GM18507 (cell line): Measurements from ENCODE around the gene ZDBF2.
"Not testable (repeated sequence)": the region's sequence is repeated elsewhere in the genome, so short reads cannot be mapped to it uniquely, and the experiment has no call there.

Experiments
- DNase-seq: peaks from one replicate; pipeline ENCODE4 v3.0.0; 2011; ENCODE audit warnings: low read depth; ENCODE audit not compliant: insufficient read length; ENCODE audit errors: extremely low spot score
- FAIRE-seq: peaks from 2 replicates; lab custom pipeline; 2011; peaks lifted over from hg19 to GRCh38; lab: Jason Lieb, UNC

The ZDBF2 gene

DNA sequence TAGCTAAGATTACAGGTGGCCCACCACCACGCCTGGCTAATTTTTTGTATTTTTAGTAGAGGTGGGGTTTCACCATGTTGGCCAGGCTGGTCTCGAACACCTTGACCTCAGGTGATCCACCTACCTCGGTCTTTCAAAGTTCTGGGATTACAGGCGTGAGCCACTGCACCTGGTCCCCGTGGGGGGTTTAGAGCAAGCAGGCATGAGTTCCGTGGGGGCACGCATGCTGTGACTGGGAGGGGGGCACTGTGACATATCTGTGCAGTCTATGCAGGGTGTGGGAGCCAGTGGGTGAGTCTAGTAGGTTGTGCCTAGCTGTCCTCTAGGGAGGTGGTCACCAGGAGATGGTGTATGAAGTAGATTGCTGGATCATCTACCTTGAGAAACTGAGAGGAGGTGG is 16.6 kb upstream of the ZDBF2 start:
- FAIRE-seq (no peak), DNase-seq (no peak)

DNA sequence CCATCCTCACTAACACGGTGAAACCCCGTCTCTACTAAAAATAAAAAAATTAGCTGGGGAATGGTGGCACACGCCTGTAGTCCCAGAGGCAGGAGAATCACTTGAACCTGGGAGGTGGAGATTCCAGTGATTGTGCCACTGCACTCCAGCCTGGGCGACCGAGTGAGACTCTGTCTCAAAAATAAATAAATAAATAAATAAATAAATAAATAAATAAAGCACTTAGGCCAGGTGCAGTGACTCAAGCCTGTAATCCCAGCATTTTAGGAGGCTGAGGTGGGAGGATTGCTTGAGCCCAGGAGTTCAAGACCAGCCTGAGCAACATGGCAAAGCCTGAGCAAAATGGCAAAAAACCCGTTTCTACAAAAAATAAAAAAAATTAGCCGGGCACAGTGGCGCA is 15.8 kb upstream of the ZDBF2 start:
- FAIRE-seq, DNase-seq: not testable (repeated sequence)

DNA sequence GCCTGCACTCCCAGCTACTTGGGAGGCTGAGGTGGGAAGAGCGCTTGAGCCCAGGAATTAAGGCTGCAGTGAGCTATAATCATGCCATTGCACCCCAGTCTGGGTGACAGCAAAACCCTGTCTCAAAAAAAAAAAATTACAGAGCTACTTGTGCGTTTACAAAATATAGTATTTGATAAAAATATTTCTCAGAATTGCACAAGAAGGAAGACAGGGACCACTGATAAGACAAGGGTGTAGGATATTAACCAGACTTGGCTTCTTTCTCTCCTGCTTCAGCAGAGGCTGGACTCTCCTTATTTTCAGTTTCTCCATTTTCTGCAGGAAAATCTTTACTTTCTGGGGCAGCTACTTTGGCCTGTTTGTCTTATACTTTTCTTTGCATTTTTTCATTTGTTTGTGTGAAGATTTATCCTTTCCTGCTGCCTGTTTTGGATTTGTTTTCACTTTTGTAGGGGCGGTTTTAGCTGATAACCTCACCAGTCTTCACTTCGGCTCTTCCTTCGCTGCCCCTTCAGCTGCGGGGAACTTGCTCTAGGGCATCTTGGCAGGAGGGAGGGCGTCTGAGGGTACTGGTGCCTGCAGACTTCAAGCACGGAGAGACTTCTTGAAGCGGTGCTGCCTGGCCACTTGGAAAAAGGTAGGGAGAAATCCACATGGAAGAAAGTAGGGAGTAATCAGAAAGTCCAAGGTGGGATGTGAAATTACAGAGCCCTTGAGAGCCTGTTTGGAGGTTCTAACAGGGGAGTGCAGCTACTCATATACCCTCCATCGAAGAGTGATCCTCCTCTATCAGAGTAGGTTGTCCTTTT is 14.9 kb upstream of the ZDBF2 start:
- DNase-seq = no peak
- FAIRE-seq = no peak

GRCh38 chr2:206260188-206261012 is 14.1 kb upstream of the ZDBF2 start:
- FAIRE-seq (peak; percentile 52), DNase-seq (no peak)

GRCh38 chr2:206263959-206264603 is 10.4 kb upstream of the ZDBF2 start:
- DNase-seq (no peak), FAIRE-seq (no peak)

- FAIRE-seq (no peak), DNase-seq (no peak)
These were observed 8.0 kb upstream of the ZDBF2 start for GRCh38 chr2:206266130-206267125.

- DNase-seq (no peak), FAIRE-seq (no peak)
These were observed 6.9 kb upstream of the ZDBF2 start for GRCh38 chr2:206267567-206267966.

DNA sequence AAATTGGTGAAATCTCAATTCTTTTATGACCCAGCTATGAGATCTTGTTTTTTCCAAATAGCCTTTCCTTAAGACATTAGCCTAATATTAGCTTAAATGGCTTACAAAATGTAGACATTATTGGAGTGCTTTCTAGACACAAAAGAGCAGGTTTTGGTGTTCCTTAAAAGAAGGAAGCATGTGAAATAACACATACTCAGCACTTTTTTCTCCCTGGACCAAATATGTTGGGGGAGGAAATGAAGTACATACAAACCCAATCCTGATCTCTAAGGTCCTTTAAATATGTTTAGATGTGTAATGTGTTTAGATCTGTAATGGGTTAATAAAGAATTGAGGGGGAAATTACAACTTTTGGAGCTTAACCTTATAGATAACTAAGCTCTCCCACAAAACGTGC is 3.4 kb upstream of the ZDBF2 start:
- DNase-seq (no peak), FAIRE-seq (no peak)

- no peak for FAIRE-seq
These were observed 558 bp upstream of the ZDBF2 start for GRCh38 chr2:206273905-206274304.

GRCh38 chr2:206275312-206276055 is 1.0 kb downstream of the ZDBF2 start:
- no peak for DNase-seq
- peak; percentile 78 for FAIRE-seq

More at GRCh38 chr2:206273905-206274304, 558 bp upstream of the ZDBF2 start:
- DNase-seq = no peak

- no peak for FAIRE-seq
- no peak for DNase-seq
These were observed 1.9 kb downstream of the ZDBF2 start for GRCh38 chr2:206276169-206276942.

GRCh38 chr2:206277503-206277902 is 3.0 kb downstream of the ZDBF2 start:
- FAIRE-seq (no peak), DNase-seq (no peak)

DNA sequence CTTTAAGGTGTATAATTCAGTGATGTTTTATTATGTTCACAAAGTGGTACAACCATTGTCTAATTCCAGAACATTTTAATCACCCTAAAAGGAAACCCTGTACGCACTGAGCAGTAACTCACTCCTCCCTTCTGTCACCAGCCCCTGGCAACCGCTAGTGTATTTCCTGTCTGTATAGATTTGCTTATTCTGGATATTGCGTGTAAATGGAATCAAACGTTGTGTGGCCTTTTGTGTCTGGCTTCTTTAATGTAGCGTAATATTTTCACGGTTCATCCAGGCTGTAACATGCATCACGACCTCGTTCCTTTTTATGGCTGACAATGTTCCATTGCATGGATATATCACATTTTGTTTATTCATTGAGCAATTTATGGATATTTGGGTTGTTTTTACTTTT is 8.3 kb downstream of the ZDBF2 start:
- FAIRE-seq = no peak
- no peak for DNase-seq

DNA sequence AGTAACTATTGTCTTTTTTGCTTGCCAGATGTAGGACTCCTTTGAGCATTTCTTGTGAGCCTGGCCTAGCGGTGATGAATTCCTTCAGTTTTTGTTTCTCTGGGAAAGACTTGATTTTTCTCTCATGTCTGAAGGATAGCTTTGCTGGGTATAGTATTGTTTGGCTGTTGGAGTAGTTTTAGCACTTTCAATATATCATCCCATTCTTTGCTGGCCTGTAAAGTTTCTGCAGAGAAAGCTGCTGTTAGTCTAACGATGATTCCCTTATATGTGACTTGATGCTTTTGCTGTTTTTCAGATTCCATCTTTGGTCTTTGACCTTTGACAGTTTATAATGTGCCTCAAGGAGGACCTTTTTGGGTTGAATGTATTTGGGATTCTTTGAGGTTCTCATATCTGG is 12.7 kb downstream of the ZDBF2 start:
- FAIRE-seq (no peak), DNase-seq (no peak)

- FAIRE-seq (no peak), DNase-seq (no peak)
These were observed 14.9 kb downstream of the ZDBF2 start for GRCh38 chr2:206289391-206289790.

DNA sequence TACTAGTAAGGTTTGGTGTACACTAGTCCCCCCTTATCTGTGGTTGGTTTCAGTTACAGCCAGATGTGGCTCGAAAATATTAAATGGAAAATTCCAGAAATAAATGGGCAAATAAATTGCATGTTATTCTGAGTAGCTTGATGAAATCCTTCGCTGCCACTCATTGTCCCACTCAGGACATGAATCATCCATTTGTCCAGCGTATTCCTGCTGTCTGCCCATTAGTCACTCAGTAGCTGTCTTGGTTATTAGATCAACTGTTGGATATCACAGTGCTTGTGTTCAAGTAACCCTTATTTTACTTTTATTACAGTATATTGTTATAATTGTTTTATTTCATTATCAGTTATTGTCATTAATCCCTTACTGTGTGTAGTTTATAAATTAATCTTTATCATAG is 21.7 kb downstream of the ZDBF2 start:
- no peak for DNase-seq
- FAIRE-seq = no peak

GRCh38 chr2:206299608-206300007 is 25.1 kb downstream of the ZDBF2 start:
- not testable (repeated sequence) for DNase-seq, FAIRE-seq
